Vagina (tissue), 2 donors: ENCODE results near the gene ADAT2.

Experiments
- POLR2A ChIP-seq, 2 donors: fragments of 450-650 bp; IDR thresholded peaks; one replicate each; pipeline ENCODE4 v1.6.1; 2017; ENCODE audit warnings: antibody characterized with exemption in 2 of 2, mild to moderate bottlenecking in 2 of 2, moderate library complexity in 2 of 2
- TF ChIP-seq, protein P1 (sequence below), 3 experiments: fragments of 450-650 bp in 2 of 3; fragments of 200-600 bp in 1 of 3; sonication (generic) in 1 of 3; IDR thresholded peaks; one replicate each; pipeline ENCODE4 v1.5.1; 2017 to 2019; ENCODE audit warnings: antibody characterized with exemption in 3 of 3, mild to moderate bottlenecking in 2 of 3, moderate library complexity in 2 of 3

- TF ChIP-seq POLR2A (IDR thresholded peaks at IDR 0.05), result no peak
- TF ChIP-seq, protein P1, sequence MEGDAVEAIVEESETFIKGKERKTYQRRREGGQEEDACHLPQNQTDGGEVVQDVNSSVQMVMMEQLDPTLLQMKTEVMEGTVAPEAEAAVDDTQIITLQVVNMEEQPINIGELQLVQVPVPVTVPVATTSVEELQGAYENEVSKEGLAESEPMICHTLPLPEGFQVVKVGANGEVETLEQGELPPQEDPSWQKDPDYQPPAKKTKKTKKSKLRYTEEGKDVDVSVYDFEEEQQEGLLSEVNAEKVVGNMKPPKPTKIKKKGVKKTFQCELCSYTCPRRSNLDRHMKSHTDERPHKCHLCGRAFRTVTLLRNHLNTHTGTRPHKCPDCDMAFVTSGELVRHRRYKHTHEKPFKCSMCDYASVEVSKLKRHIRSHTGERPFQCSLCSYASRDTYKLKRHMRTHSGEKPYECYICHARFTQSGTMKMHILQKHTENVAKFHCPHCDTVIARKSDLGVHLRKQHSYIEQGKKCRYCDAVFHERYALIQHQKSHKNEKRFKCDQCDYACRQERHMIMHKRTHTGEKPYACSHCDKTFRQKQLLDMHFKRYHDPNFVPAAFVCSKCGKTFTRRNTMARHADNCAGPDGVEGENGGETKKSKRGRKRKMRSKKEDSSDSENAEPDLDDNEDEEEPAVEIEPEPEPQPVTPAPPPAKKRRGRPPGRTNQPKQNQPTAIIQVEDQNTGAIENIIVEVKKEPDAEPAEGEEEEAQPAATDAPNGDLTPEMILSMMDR (IDR thresholded peaks at IDR 0.05), result no peak
Observed at GRCh38 chr6:143395699-143396098, 54.8 kb downstream of the ADAT2 start.
